Astrocyte of the cerebellum (primary cell): ENCODE measurements around the gene SORCS2.

Experiments
- DNase-seq: peaks from one replicate; pipeline ENCODE4 v3.0.0-alpha.2; 2011; ENCODE audit warnings: low read depth
- H3K4me3 ChIP-seq: 2 replicates; pipeline ENCODE4 v1.5.1; 2011; ENCODE audit warnings: mild to moderate bottlenecking, low read depth, low read length, moderate library complexity
- in situ Hi-C: cut with HindIII; loops from 2 replicates; pipeline ENCODE4 v1.10.0; 2017; ENCODE audit warnings: low sequenced_read_pairs
- TF ChIP-seq, protein P1 (sequence below): IDR thresholded peaks from 2 replicates; pipeline ENCODE4 v1.5.1; 2012; ENCODE audit warnings: low read length, low read depth, moderate library complexity, mild to moderate bottlenecking; ENCODE audit errors: missing control alignments

SORCS2 gene

GRCh38 chr4:7233601-7234000 is 41.3 kb downstream of the SORCS2 start:
- in situ Hi-C loops = no loop called here
- TF ChIP-seq, protein P1, sequence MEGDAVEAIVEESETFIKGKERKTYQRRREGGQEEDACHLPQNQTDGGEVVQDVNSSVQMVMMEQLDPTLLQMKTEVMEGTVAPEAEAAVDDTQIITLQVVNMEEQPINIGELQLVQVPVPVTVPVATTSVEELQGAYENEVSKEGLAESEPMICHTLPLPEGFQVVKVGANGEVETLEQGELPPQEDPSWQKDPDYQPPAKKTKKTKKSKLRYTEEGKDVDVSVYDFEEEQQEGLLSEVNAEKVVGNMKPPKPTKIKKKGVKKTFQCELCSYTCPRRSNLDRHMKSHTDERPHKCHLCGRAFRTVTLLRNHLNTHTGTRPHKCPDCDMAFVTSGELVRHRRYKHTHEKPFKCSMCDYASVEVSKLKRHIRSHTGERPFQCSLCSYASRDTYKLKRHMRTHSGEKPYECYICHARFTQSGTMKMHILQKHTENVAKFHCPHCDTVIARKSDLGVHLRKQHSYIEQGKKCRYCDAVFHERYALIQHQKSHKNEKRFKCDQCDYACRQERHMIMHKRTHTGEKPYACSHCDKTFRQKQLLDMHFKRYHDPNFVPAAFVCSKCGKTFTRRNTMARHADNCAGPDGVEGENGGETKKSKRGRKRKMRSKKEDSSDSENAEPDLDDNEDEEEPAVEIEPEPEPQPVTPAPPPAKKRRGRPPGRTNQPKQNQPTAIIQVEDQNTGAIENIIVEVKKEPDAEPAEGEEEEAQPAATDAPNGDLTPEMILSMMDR = no peak
- no peak for DNase-seq
- H3K4me3 ChIP-seq = no peak overlapping the region

GRCh38 chr4:7234355-7235029 is 42.2 kb downstream of the SORCS2 start:
- DNase-seq = no peak
- no peak overlapping the region for H3K4me3 ChIP-seq
- TF ChIP-seq, protein P1 = no peak
- in situ Hi-C loops = no loop called here

- no peak for DNase-seq
- in situ Hi-C loops = no loop called here
- no peak overlapping the region for H3K4me3 ChIP-seq
- TF ChIP-seq, protein P1 = no peak
Observed at GRCh38 chr4:7235030-7235380, 42.7 kb downstream of the SORCS2 start.

GRCh38 chr4:7236847-7237246 is 44.5 kb downstream of the SORCS2 start:
- DNase-seq = no peak
- H3K4me3 ChIP-seq = no peak overlapping the region
- in situ Hi-C loops = no loop called here
- TF ChIP-seq, protein P1 = no peak

DNA sequence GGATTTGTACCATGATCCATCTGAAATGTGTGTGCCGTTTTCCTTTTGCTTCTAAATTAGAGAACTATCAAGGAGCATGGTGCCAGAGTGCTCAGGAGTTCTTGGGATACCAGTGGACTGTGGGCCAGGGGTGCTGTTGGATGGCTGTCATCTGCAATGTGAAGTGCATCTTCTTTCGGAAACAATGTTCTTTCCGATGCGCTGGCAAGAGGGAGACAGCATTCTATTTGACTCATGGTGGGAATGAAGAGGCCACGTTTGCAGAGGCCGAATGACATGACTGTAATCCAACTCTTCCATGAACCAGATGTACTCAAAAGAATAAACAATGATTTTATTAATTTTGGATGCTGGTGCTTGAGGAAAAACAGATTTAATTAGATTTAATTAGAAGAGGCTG is 45.5 kb downstream of the SORCS2 start:
- TF ChIP-seq, protein P1 = no peak
- in situ Hi-C loops = no loop called here
- no peak overlapping the region for H3K4me3 ChIP-seq
- DNase-seq = no peak

- TF ChIP-seq, protein P1 = no peak
- H3K4me3 ChIP-seq = no peak overlapping the region
- no peak for DNase-seq
- in situ Hi-C loops = no loop called here
Observed at GRCh38 chr4:7238300-7238960, 46.1 kb downstream of the SORCS2 start.
